Neutrophil (primary cell): ENCODE measurements around the gene SHISAL2A.

Source experiments
- H3K27ac ChIP-seq: fragments of 200-600 bp; sonication (generic); 2 replicates; pipeline ENCODE4 v1.5.1; 2016; ENCODE audit warnings: mild to moderate bottlenecking, moderate library complexity
- H3K27me3 ChIP-seq: fragments of 200-600 bp; sonication (generic); 2 replicates; pipeline ENCODE4 v1.6.0; 2016; ENCODE audit warnings: mild to moderate bottlenecking
- H3K36me3 ChIP-seq: fragments of 200-600 bp; sonication (generic); 2 replicates; pipeline ENCODE4 v1.5.1; 2017
- H3K4me1 ChIP-seq, 2 experiments: fragments of 200-600 bp in 1 of 2; sonication (generic) in 1 of 2; 1 replicate in 1 of 2; 2 replicates in 1 of 2; pipeline versions ENCODE4 v1.5.1 to v1.6.1; 2013 to 2016; ENCODE audit warnings: low read depth in 1 of 2, low read length in 1 of 2, mild to moderate bottlenecking in 1 of 2, moderate library complexity in 1 of 2; ENCODE audit not compliant: control insufficient read depth in 1 of 2, insufficient read depth in 1 of 2
- H3K4me3 ChIP-seq, 2 experiments: fragments of 200-600 bp in 1 of 2; sonication (generic) in 1 of 2; 1 replicate in 1 of 2; 2 replicates in 1 of 2; pipeline ENCODE4 v1.5.1; 2013 to 2016; ENCODE audit warnings: low read depth in 1 of 2, low read length in 1 of 2, mild to moderate bottlenecking in 1 of 2, moderate library complexity in 1 of 2
- H3K9me3 ChIP-seq: fragments of 200-600 bp; sonication (generic); 2 replicates; pipeline ENCODE4 v1.5.1; 2016
- CTCF ChIP-seq: fragments of 200-600 bp; sonication (generic); IDR thresholded peaks from 2 replicates; pipeline ENCODE4 v1.5.1; 2016; ENCODE audit warnings: antibody characterized with exemption

SHISAL2A gene

GRCh38 chr1:52636721-52637695 lies 4.0 kb downstream of the SHISAL2A start:
- no peaks in the 10 kb centered on the region for H3K27me3 ChIP-seq
- peak overlapping the region; percentile 92 for H3K27ac ChIP-seq
- peak overlapping the region; percentile 51 to 53 for H3K4me3 ChIP-seq
- no peaks in the 10 kb centered on the region for H3K9me3 ChIP-seq
- H3K36me3 ChIP-seq: no peaks in the 10 kb centered on the region
- H3K4me1 ChIP-seq: peaks cover 86 to 93% of the 10 kb centered on the region in 2 experiments
- TF ChIP-seq CTCF: peak; percentile 25

- Histone ChIP-seq H3K4me3 (peak overlapping the region; percentile 51 to 53), H3K27ac (peak overlapping the region; percentile 92), H3K9me3 (no peaks in the 10 kb centered on the region), H3K36me3 (no peaks in the 10 kb centered on the region), H3K4me1 (peaks cover 80 to 88% of the 10 kb centered on the region in 2 experiments), H3K27me3 (no peaks in the 10 kb centered on the region)
- TF ChIP-seq CTCF: no peak
Measured at GRCh38 chr1:52637946-52638345, 5.0 kb downstream of the SHISAL2A start.

- Histone ChIP-seq H3K9me3 (no peaks in the 10 kb centered on the region), H3K27ac (peak overlapping the region; percentile 75), H3K4me3 (no peak overlapping the region), H3K36me3 (no peaks in the 10 kb centered on the region), H3K4me1 (peaks cover 74 to 90% of the 10 kb centered on the region in 2 experiments), H3K27me3 (no peaks in the 10 kb centered on the region)
- TF ChIP-seq CTCF: no peak
Measured at GRCh38 chr1:52640697-52641096, 7.7 kb downstream of the SHISAL2A start.

- no peak for TF ChIP-seq CTCF
- H3K27me3 ChIP-seq: no peaks in the 10 kb centered on the region
Measured at GRCh38 chr1:52641307-52641706, 8.3 kb downstream of the SHISAL2A start.

GRCh38 chr1:52645261-52645660 lies 12.3 kb downstream of the SHISAL2A start:
- Histone ChIP-seq H3K27me3 (no peaks in the 10 kb centered on the region), H3K27ac (peak overlapping the region; percentile 47), H3K36me3 (no peaks in the 10 kb centered on the region), H3K4me3 (no peak overlapping the region), H3K9me3 (no peaks in the 10 kb centered on the region), H3K4me1 (peaks cover 34 to 46% of the 10 kb centered on the region in 2 experiments)
- no peak for TF ChIP-seq CTCF

More at GRCh38 chr1:52641307-52641706, 8.3 kb downstream of the SHISAL2A start:
- Histone ChIP-seq H3K4me1 (peaks cover 69 to 85% of the 10 kb centered on the region in 2 experiments), H3K4me3 (no peak overlapping the region), H3K27ac (peak overlapping the region; percentile 75), H3K9me3 (no peaks in the 10 kb centered on the region), H3K36me3 (no peaks in the 10 kb centered on the region)
